ENCODE measurements around the gene GTF3C1. TPM values are rescaled to one million over a fixed set of nuclear protein-coding genes. Genes with fewer than 3 reads are reported as not detected.

GTF3C1 gene
- total RNA-seq, 2 donors from 2014 or later: 51.9 to 83.2 TPM

GRCh38 chr16:27481282-27481934 is 68.3 kb downstream of the GTF3C1 start:
- Histone ChIP-seq H3K4me1 (ENCODE audit: control insufficient read depth in 1 of 2, low read depth in 2 of 2) (no peaks in the 10 kb centered on the region), H3K9me3 (no peaks in the 10 kb centered on the region), H3K4me3 (no peak overlapping the region), H3K27ac (no peak overlapping the region), H3K27me3 (replicated peaks; ENCODE audit: insufficient read depth) (no peaks in the 10 kb centered on the region), H3K36me3 (peaks cover 70% of the 10 kb centered on the region)
- no peak for ATAC-seq (ENCODE audit: insufficient number of reproducible peaks, low FRiP score, low read depth)
- no peak for TF ChIP-seq CTCF (IDR thresholded peaks at IDR 0.05)
- no peak for DNase-seq (ENCODE audit: low spot score)

- DNase-seq (ENCODE audit: low spot score) (no peak), ATAC-seq (ENCODE audit: insufficient number of reproducible peaks, low FRiP score, low read depth) (no peak)
- Histone ChIP-seq H3K9me3 (no peaks in the 10 kb centered on the region), H3K36me3 (peaks cover 72% of the 10 kb centered on the region), H3K4me1 (ENCODE audit: control insufficient read depth in 1 of 2, low read depth in 2 of 2) (no peaks in the 10 kb centered on the region), H3K4me3 (no peak overlapping the region), H3K27me3 (replicated peaks; ENCODE audit: insufficient read depth) (no peaks in the 10 kb centered on the region), H3K27ac (no peak overlapping the region)
- no peak for TF ChIP-seq CTCF (IDR thresholded peaks at IDR 0.05)
These were observed 69.0 kb downstream of the GTF3C1 start for GRCh38 chr16:27480761-27481160.

GRCh38 chr16:27476240-27476639 is 73.5 kb downstream of the GTF3C1 start:
- H3K27me3 ChIP-seq (replicated peaks; ENCODE audit: insufficient read depth): no peaks in the 10 kb centered on the region
- H3K4me3 ChIP-seq: no peak overlapping the region
- H3K36me3 ChIP-seq: peaks cover 68% of the 10 kb centered on the region
- no peak for ATAC-seq (ENCODE audit: insufficient number of reproducible peaks, low FRiP score, low read depth)
- no peak for DNase-seq (ENCODE audit: low spot score)
- no peaks in the 10 kb centered on the region for H3K9me3 ChIP-seq
- no peak overlapping the region for H3K27ac ChIP-seq
- TF ChIP-seq CTCF (IDR thresholded peaks at IDR 0.05): no peak
- no peaks in the 10 kb centered on the region for H3K4me1 ChIP-seq (ENCODE audit: control insufficient read depth in 1 of 2, low read depth in 2 of 2)

GRCh38 chr16:27475561-27475960 is 74.2 kb downstream of the GTF3C1 start:
- ATAC-seq (ENCODE audit: insufficient number of reproducible peaks, low FRiP score, low read depth): no peak
- H3K4me1 ChIP-seq (ENCODE audit: control insufficient read depth in 1 of 2, low read depth in 2 of 2): no peaks in the 10 kb centered on the region
- no peaks in the 10 kb centered on the region for H3K9me3 ChIP-seq
- DNase-seq (ENCODE audit: low spot score): no peak
- H3K27ac ChIP-seq: no peak overlapping the region
- no peak for TF ChIP-seq CTCF (IDR thresholded peaks at IDR 0.05)
- no peak overlapping the region for H3K4me3 ChIP-seq
- H3K27me3 ChIP-seq (replicated peaks; ENCODE audit: insufficient read depth): no peaks in the 10 kb centered on the region
- H3K36me3 ChIP-seq: peaks cover 67% of the 10 kb centered on the region

- H3K9me3 ChIP-seq: no peaks in the 10 kb centered on the region
- no peak overlapping the region for H3K4me3 ChIP-seq
- H3K4me1 ChIP-seq (ENCODE audit: control insufficient read depth in 1 of 2, low read depth in 2 of 2): no peaks in the 10 kb centered on the region
- no peak for TF ChIP-seq CTCF (IDR thresholded peaks at IDR 0.05)
- H3K36me3 ChIP-seq: peaks cover 71% of the 10 kb centered on the region
- H3K27me3 ChIP-seq (replicated peaks; ENCODE audit: insufficient read depth): no peaks in the 10 kb centered on the region
- no peak overlapping the region for H3K27ac ChIP-seq
- no peak for ATAC-seq (ENCODE audit: insufficient number of reproducible peaks, low FRiP score, low read depth)
- no peak for DNase-seq (ENCODE audit: low spot score)
These were observed 74.8 kb downstream of the GTF3C1 start for GRCh38 chr16:27474921-27475320.

All from thoracic aorta (tissue), 2 donors.